Upper lobe of left lung (tissue), 6 donors: ENCODE results near the gene GRIK1. TPM values are rescaled to one million over a fixed set of nuclear protein-coding genes. Genes with fewer than 3 reads are reported as not detected.

Experiments
- ATAC-seq, 2 donors: fragments of 200-7000 bp; cut with Tn5 transposase; one replicate each; pipeline ENCODE4 v1.9.1; 2022; ENCODE audit warnings: mild to moderate bottlenecking in 2 of 2, moderate library complexity in 2 of 2; ENCODE audit not compliant: low FRiP score in 2 of 2
- DNase-seq, 2 donors: peaks; one replicate each; pipeline ENCODE4 v3.0.0-alpha.2; 2019 to 2020
- H3K27ac ChIP-seq, 4 donors: fragments of 200-600 bp; sonication (generic); one replicate each; pipeline ENCODE4 v1.5.1; 2016 to 2019
- H3K27me3 ChIP-seq, 4 donors: fragments of 200-600 bp; sonication (generic); one replicate each; pipeline ENCODE4 v1.5.1; 2017 to 2019
- H3K36me3 ChIP-seq, 4 donors: fragments of 200-600 bp; sonication (generic); one replicate each; pipeline ENCODE4 v1.5.1; 2016 to 2019
- H3K4me1 ChIP-seq, 4 donors: fragments of 200-600 bp; sonication (generic); one replicate each; pipeline ENCODE4 v1.5.1; 2018 to 2019
- H3K4me3 ChIP-seq, 4 donors: fragments of 200-600 bp; sonication (generic); one replicate each; pipeline ENCODE4 v1.5.1; 2017 to 2019; ENCODE audit warnings: mild to moderate bottlenecking in 2 of 4, moderate library complexity in 1 of 4
- H3K9me3 ChIP-seq, 4 donors: fragments of 200-600 bp; sonication (generic); one replicate each; pipeline ENCODE4 v1.5.1; 2018 to 2019
- EP300 ChIP-seq, 4 donors: sonication (generic); formaldehyde crosslinking; IDR thresholded peaks; one replicate each; pipeline ENCODE4 v1.5.1; 2017; ENCODE audit warnings: antibody characterized with exemption in 4 of 4, control low read depth in 2 of 4
- POLR2A ChIP-seq, 4 donors: fragments of 450-650 bp; IDR thresholded peaks; one replicate each; pipeline ENCODE4 v1.5.1; 2016 to 2017; ENCODE audit warnings: antibody characterized with exemption in 4 of 4, mild to moderate bottlenecking in 2 of 4
- POLR2AphosphoS5 ChIP-seq, 2 donors: sonication (generic); formaldehyde crosslinking; IDR thresholded peaks; one replicate each; pipeline ENCODE4 v1.5.1; 2017; ENCODE audit warnings: antibody characterized with exemption in 2 of 2
- WGBS, 2 donors: methylation state at CpG; one replicate each; pipeline ENCODE4 v1.1.5; 2017 to 2018; 5-methylcytosine and 5-hydroxymethylcytosine counted together
- total RNA-seq, 6 donors: library from RNA; depleted of rRNA in 4 of 6; stranded (reverse); fragments of >200 nt in 4 of 6; gene quantifications; one replicate each; pipeline versions ENCODE4 v1.1.0 to v1.2.1, GENCODE V29; 2016 to 2021
- TF ChIP-seq, protein P1 (sequence below), 6 experiments: fragments of 450-650 bp in 4 of 6; fragments of 200-600 bp in 2 of 6; sonication (generic) in 2 of 6; IDR thresholded peaks; one replicate each; pipeline ENCODE4 v1.5.1; 2016 to 2019; ENCODE audit warnings: antibody characterized with exemption in 6 of 6
- donor health status: DM: no; HTN: no; CAD: no; lungs with moderate emphysema.
- donor health status: DM: no; HTN: yes; CAD: no; lungs with severe emphysema.

GRIK1 gene
- total RNA-seq, 6 donors from 2014 or later = 0.15 TPM; not detected in 5

DNA sequence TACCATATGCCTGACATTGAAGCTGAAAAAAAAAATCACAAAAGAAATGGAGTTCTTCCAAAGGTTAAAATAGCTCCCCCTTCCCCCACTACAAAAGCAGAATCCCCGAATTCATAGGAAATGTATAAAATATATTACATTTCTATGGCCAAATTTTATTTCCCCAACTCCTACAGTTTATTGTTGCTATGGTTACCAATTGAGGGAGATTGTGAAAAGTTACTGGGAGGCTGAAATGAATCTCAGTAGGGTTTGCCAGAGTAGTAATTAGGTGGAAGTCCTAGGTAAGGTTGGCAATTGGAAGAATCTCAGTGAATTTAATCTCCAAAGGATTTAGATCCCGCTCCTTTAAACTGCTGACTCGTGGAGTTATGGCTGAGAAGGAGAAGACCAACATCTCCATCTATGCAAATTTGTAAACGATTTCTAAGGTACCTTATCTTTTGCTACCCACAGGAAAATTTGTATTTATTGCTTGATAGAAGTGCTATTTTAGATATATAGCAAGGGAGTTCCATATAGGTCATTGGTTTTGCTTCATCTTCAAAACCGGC is 359.0 kb downstream of the GRIK1 start:
- H3K4me1 ChIP-seq = no peaks in the 10 kb centered on the region
- TF ChIP-seq POLR2AphosphoS5 (IDR thresholded peaks at IDR 0.05) (no peak), POLR2A (IDR thresholded peaks at IDR 0.05) (no peak), EP300 (IDR thresholded peaks at IDR 0.05) (no peak)
- TF ChIP-seq, protein P1, sequence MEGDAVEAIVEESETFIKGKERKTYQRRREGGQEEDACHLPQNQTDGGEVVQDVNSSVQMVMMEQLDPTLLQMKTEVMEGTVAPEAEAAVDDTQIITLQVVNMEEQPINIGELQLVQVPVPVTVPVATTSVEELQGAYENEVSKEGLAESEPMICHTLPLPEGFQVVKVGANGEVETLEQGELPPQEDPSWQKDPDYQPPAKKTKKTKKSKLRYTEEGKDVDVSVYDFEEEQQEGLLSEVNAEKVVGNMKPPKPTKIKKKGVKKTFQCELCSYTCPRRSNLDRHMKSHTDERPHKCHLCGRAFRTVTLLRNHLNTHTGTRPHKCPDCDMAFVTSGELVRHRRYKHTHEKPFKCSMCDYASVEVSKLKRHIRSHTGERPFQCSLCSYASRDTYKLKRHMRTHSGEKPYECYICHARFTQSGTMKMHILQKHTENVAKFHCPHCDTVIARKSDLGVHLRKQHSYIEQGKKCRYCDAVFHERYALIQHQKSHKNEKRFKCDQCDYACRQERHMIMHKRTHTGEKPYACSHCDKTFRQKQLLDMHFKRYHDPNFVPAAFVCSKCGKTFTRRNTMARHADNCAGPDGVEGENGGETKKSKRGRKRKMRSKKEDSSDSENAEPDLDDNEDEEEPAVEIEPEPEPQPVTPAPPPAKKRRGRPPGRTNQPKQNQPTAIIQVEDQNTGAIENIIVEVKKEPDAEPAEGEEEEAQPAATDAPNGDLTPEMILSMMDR (IDR thresholded peaks at IDR 0.05) = no peak
- ATAC-seq = no peak
- no peak overlapping the region for H3K27ac ChIP-seq
- no peak overlapping the region for H3K4me3 ChIP-seq
- H3K27me3 ChIP-seq = no peaks in the 10 kb centered on the region
- H3K36me3 ChIP-seq = no peaks in the 10 kb centered on the region
- no peak for DNase-seq
- WGBS, 2 donors = 88 to 91% methylated on average over 5 of the region's 5 CpGs
- H3K9me3 ChIP-seq = no peaks in the 10 kb centered on the region

DNA sequence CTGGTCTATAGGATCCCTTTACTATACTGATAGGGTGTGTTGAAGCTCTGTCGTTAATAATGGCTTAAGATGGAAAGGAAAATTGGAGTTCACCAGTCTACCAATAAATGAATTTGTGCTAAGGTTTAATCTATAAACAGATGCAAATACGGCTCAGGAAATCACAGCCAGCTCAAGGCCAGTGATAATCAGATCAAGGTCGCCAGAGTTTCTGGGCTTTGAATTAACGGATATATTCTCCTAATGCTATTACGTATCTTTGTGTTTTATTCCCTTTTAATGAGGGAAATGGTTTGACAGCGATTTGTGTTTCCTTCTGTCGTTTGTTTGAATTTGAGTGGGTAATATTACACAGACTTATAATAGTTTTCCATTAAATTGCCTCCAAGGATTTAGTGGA is 361.5 kb downstream of the GRIK1 start:
- no peaks in the 10 kb centered on the region for H3K36me3 ChIP-seq
- TF ChIP-seq, protein P1 (IDR thresholded peaks at IDR 0.05) = no peak
- TF ChIP-seq POLR2A (IDR thresholded peaks at IDR 0.05) = no peak
- no peak for TF ChIP-seq POLR2AphosphoS5 (IDR thresholded peaks at IDR 0.05)
- no peak for TF ChIP-seq EP300 (IDR thresholded peaks at IDR 0.05)
- no peak overlapping the region for H3K27ac ChIP-seq
- no peaks in the 10 kb centered on the region for H3K4me1 ChIP-seq
- H3K27me3 ChIP-seq = no peaks in the 10 kb centered on the region
- WGBS, 2 donors = 73 to 83% methylated on average over 7 of the region's 7 CpGs
- H3K4me3 ChIP-seq = no peak overlapping the region
- no peaks in the 10 kb centered on the region for H3K9me3 ChIP-seq
- DNase-seq (no peak), ATAC-seq (no peak)

DNA sequence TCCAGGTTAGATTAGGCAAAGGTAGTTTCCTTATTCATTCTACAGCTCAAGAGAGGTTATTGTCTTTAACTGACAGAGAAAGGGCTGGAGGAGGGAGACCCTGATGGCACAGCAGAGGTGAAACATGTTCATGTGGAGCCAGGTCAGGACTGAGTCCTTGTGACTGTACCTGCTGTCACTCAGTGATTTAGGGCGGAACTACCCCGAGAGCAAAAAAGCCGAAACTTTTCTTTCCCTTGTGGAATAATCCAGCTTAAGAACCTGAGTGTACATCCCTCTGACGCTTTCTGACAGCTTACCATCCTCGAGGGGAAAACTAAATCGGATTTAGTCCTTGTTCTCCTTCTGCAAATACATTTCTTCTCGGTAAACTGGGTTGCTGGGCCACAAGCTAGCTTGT is 367.8 kb downstream of the GRIK1 start:
- Histone ChIP-seq H3K27ac (no peak overlapping the region), H3K4me1 (no peaks in the 10 kb centered on the region), H3K9me3 (no peaks in the 10 kb centered on the region), H3K27me3 (no peaks in the 10 kb centered on the region), H3K4me3 (no peak overlapping the region), H3K36me3 (no peaks in the 10 kb centered on the region)
- TF ChIP-seq POLR2A (IDR thresholded peaks at IDR 0.05) (no peak), POLR2AphosphoS5 (IDR thresholded peaks at IDR 0.05) (no peak), EP300 (IDR thresholded peaks at IDR 0.05) (no peak)
- TF ChIP-seq, protein P1 (IDR thresholded peaks at IDR 0.05) = no peak
- DNase-seq = no peak
- no peak for ATAC-seq
- 75 to 83% methylated on average over 7 of the region's 7 CpGs for WGBS, 2 donors

DNA sequence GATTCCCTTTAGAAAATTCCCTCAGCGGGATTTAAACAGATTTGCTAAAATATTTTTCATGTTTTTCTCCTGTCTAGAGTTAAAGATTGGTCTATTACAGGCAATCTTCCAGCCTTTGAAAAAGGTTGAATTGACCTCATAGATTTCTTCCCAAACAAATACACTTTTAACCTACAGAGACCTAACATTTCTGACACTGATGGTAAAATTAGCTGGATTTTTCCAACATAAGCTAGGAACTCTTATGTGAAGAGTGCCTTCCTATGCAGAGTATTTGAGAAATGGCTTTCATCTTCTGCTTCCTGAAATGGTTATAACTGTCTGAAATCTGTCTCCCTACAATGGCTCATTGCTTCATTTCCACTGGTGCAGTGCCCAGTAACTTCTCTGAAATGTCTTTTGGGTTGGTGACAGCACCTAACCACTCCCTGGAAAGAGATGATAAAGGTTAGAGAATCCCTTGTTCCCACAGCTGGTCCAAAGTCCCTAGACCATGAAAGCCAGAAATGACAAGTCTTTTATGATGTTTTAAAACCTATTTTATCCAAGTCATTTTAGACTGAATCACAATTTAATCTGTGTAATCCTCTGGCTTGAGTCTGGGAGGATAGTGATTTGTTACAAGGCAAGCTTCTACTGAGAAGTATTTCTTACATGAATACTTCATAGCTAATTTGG is 371.6 kb downstream of the GRIK1 start:
- Histone ChIP-seq H3K27me3 (no peaks in the 10 kb centered on the region), H3K4me1 (no peaks in the 10 kb centered on the region), H3K4me3 (no peak overlapping the region), H3K9me3 (no peaks in the 10 kb centered on the region), H3K27ac (no peak overlapping the region), H3K36me3 (no peaks in the 10 kb centered on the region)
- 85 to 100% methylated on average over 1 of the region's 1 CpG for WGBS, 2 donors
- DNase-seq (no peak), ATAC-seq (peak in 1 of 2 donors; percentile 39)
- TF ChIP-seq EP300 (IDR thresholded peaks at IDR 0.05) = no peak

DNA sequence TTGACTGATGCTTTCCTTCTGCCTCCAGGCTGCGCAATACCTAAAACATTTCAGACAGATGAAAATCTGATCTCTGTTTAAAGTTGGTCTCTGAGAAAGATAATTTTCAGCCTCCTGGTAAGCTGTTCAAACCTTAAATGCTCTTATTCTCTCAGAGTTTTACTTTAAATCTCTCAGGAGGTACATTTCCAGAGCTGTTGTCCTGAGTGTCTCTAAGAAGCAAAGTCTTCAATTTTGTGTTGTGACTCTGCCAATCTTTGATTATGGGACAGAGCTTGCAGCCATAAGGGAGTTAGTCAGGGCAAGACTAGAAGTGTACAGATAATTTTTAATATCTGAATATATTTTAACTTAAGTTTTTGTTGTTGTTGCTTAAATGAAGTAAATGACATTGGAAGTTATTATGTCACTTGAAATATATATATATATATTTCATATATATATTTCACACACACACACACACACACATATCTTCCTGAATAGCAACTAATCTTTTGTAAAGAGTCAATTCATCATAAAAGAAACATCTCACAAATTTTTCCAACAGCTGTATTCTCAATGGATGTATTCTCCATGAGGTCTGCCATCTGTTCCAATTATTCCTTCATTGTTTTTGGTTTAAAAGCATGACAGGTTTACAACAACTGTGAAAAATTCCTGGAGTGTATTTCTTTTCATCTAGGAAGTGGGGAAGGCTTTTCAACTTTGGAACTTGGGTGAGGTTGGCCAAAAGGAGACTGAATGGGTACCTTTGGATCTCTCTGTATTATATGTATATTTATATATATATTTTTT is 381.7 kb downstream of the GRIK1 start:
- TF ChIP-seq, protein P1 (IDR thresholded peaks at IDR 0.05) = no peak
- TF ChIP-seq POLR2AphosphoS5 (IDR thresholded peaks at IDR 0.05) (no peak), POLR2A (IDR thresholded peaks at IDR 0.05) (no peak), EP300 (IDR thresholded peaks at IDR 0.05) (no peak)
- H3K27ac ChIP-seq = no peak overlapping the region
- no peaks in the 10 kb centered on the region for H3K27me3 ChIP-seq
- whole genome bisulfite sequencing, 2 donors = 92 to 100% methylated on average over 1 of the region's 1 CpG
- H3K4me1 ChIP-seq = no peaks in the 10 kb centered on the region
- DNase-seq (no peak), ATAC-seq (no peak)
- no peaks in the 10 kb centered on the region for H3K36me3 ChIP-seq
- H3K4me3 ChIP-seq = no peak overlapping the region
- H3K9me3 ChIP-seq = no peaks in the 10 kb centered on the region
